ENCODE results near the gene STARD3. TPM values are rescaled to one million over a fixed set of nuclear protein-coding genes. Genes with fewer than 3 reads are reported as not detected.
A peak's percentile ranks its signal among the peaks of the same experiment; 100 is the strongest.
"Not testable (repeated sequence)": the region's sequence is repeated elsewhere in the genome, so short reads cannot be mapped to it uniquely, and the experiment has no call there.

Gene STARD3
- total and polyA plus RNA-seq, 9 of the 15 experiments (the other 6 are each of a cell fraction or from before 2014, with no cell fraction given): 0.63 to 87.0 (median 46.0) TPM

GRCh38 chr17:39709998-39710964 is 73.3 kb downstream of the STARD3 start:
- FAIRE-seq (no peak), DNase-seq (ENCODE audit: extremely low read depth in 1 of 4, low spot score in 3 of 4) (no peak), ATAC-seq (no peak)
- no peaks in the 10 kb centered on the region; the same call in 1 of the 2 replicates for H4K20me1 ChIP-seq (replicated peaks; ENCODE audit: control insufficient read depth, insufficient read depth, low read length)
- intact Hi-C loops (cut with micrococcal nuclease): no loop called here
- 0 out of 4 replicates have a peak overlapping the region, but pooled peaks of 1 of the 2 experiments have one; percentile 59 for H3K9ac ChIP-seq (ENCODE audit: insufficient read depth in 1 of 2, low read depth in 2 of 2, low read length in 2 of 2)
- WGBS (ENCODE audit: insufficient coverage, low coverage, missing lambda C conversion rate): 54% methylated on average over 17 of the region's 20 CpGs
- no TSS peak for BruUV-seq (replicated peaks)
- H3K4me1 ChIP-seq (replicated peaks in 1 of 2; ENCODE audit: control insufficient read depth in 2 of 2, insufficient read depth in 2 of 2, low read length in 2 of 2): peaks cover 0 to 20% of the 10 kb centered on the region in 2 experiments; a peak in 2 of 5 replicates
- POLR2A ChIA-PET: interaction anchor here (1.0 to 1.2 kb wide), 3 partner anchors 10 to 14 kb away, joined by 4 to 5 read pairs (median 5); no protein-coding TSS in a partner anchor
- TF ChIP-seq RBM25 (IDR thresholded peaks at IDR 0.05; ENCODE audit: low read depth, low read length, severe bottlenecking) (peak; percentile 64), NFXL1 (CRISPR knock-in tag; IDR thresholded peaks at IDR 0.05) (no peak), TFE3 (CRISPR knock-in tag; IDR thresholded peaks at IDR 0.05) (peak; percentile 37; the same call in 1 of the 2 replicates)
- CTCF ChIA-PET (ENCODE audit: low intra/inter-chr PET ratio): no interaction called here
- no peak overlapping the region for H3K27ac ChIP-seq (ENCODE audit: extremely low read depth, low read depth, low read length)
- no peaks in the 10 kb centered on the region for H3K36me3 ChIP-seq (ENCODE audit: control insufficient read depth, insufficient read depth, low read length)
- H3K79me2 ChIP-seq (ENCODE audit: control insufficient read depth, insufficient read depth, low read length): no peaks in the 10 kb centered on the region
- 0 out of 5 replicates have a peak, but pooled peaks cover 0 to 5% of the 10 kb centered on the region in 2 experiments for H3K27me3 ChIP-seq (ENCODE audit: control insufficient read depth in 2 of 2, insufficient read depth in 2 of 2, low read length in 2 of 2)
- in situ Hi-C loops (cut with MboI): no loop called here
- H3K4me3 ChIP-seq: no peak overlapping the region
- no peak overlapping the region for H3K4me2 ChIP-seq (ENCODE audit: insufficient read depth, low read length)
- H2AFZ ChIP-seq (ENCODE audit: low read depth, low read length): no peak overlapping the region
- H3K9me1 ChIP-seq (ENCODE audit: control insufficient read depth, insufficient read depth, low read length): no peaks in the 10 kb centered on the region
- H3K9me3 ChIP-seq (replicated peaks; ENCODE audit: control insufficient read depth, insufficient read depth, low read depth, low read length): no peaks in the 10 kb centered on the region

GRCh38 chr17:39711071-39711470 is 74.1 kb downstream of the STARD3 start:
- peaks cover 0 to 18% of the 10 kb centered on the region in 2 experiments; a peak in 2 of 5 replicates for H3K4me1 ChIP-seq (replicated peaks in 1 of 2; ENCODE audit: control insufficient read depth in 2 of 2, insufficient read depth in 2 of 2, low read length in 2 of 2)
- H3K36me3 ChIP-seq (ENCODE audit: control insufficient read depth, insufficient read depth, low read length); H4K20me1 ChIP-seq (replicated peaks; ENCODE audit: control insufficient read depth, insufficient read depth, low read length); H3K4me3 ChIP-seq; H3K9me1 ChIP-seq (ENCODE audit: control insufficient read depth, insufficient read depth, low read length); H3K9ac ChIP-seq (ENCODE audit: insufficient read depth in 1 of 2, low read depth in 2 of 2, low read length in 2 of 2); H3K4me2 ChIP-seq (ENCODE audit: insufficient read depth, low read length); H2AFZ ChIP-seq (ENCODE audit: low read depth, low read length); H3K9me3 ChIP-seq (replicated peaks; ENCODE audit: control insufficient read depth, insufficient read depth, low read depth, low read length); H3K27ac ChIP-seq (ENCODE audit: extremely low read depth, low read depth, low read length); DNase-seq (ENCODE audit: extremely low read depth in 1 of 4, low spot score in 3 of 4); ATAC-seq; FAIRE-seq; in situ Hi-C loops (cut with MboI); H3K79me2 ChIP-seq (ENCODE audit: control insufficient read depth, insufficient read depth, low read length); H3K27me3 ChIP-seq (ENCODE audit: control insufficient read depth in 2 of 2, insufficient read depth in 2 of 2, low read length in 2 of 2); BruUV-seq (replicated peaks); CTCF ChIA-PET (ENCODE audit: low intra/inter-chr PET ratio); intact Hi-C loops (cut with micrococcal nuclease): not testable (repeated sequence)
- POLR2A ChIA-PET: interaction anchor here (0.5 to 1.2 kb wide), 4 partner anchors 9 to 22 kb away, joined by 3 to 5 read pairs (median 4); no protein-coding TSS in a partner anchor
- WGBS (ENCODE audit: insufficient coverage, low coverage, missing lambda C conversion rate): 35% methylated on average over 11 of the region's 11 CpGs
